IPS-18c (cell line): Measurements from ENCODE around the gene FIGN.

Experiments used
- H3K4me3 ChIP-seq: 2 replicates; pipeline ENCODE4 v1.7.0; 2013; ENCODE audit warnings: low read depth, mild to moderate bottlenecking, low read length, moderate library complexity; ENCODE audit not compliant: insufficient read depth
- H3K9me3 ChIP-seq: one replicate; pipeline ENCODE4 v1.6.1; 2013; ENCODE audit warnings: mild to moderate bottlenecking, low read length, moderate library complexity; ENCODE audit not compliant: control insufficient read depth, insufficient read depth

FIGN gene

DNA sequence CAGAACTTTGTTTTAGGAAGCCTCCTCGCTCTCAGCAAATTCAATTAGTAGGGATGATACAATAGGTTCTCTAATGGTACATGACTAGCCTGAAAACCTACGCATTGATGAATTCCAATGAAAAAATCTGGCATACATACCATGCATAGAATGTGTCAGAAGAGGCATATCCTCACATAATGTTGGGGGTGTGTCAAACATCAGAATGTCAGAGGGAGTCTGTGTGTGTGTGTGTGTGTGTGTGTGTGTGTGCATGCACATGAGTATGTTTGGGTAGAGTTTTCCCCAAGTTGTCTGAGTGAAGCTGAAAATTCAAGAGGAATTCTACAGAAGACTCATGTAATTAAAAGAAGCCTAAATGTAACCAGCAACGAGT, 78.5 kb downstream of the FIGN start:
- H3K9me3 ChIP-seq, result no peaks in the 10 kb centered on the region
- H3K4me3 ChIP-seq, result no peak overlapping the region

DNA sequence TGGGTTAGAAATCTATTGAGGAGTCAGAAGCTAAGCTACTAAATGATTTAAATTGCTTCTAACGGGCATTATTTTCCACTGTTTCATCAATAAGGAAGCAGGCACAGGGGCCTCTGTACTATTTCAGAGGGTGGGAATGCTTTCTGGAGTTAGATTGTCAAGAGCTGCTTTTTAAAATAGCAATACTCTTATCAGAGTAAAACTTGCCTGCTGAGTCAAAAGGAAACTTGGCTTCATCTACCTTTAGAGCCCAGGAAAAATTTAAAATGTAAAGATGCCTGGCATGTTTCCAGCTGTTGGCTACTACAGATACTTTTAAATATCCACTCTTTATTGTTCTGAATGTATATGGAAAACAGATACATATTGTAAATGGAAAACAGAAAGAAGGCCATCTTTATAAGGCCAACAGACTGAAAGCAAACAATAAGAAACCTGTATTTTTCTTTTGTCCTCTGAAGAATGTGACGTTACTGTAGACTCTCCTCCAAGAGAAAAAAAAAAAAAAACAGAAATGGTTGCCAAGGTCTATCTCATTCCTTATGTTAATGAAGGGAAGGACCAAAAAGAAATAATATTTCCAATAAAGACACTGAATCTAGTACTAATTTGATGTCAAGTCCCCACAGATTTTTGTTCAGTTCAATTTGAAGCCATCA, 79.1 kb downstream of the FIGN start:
- no peak overlapping the region for H3K4me3 ChIP-seq
- H3K9me3 ChIP-seq, result no peaks in the 10 kb centered on the region

DNA sequence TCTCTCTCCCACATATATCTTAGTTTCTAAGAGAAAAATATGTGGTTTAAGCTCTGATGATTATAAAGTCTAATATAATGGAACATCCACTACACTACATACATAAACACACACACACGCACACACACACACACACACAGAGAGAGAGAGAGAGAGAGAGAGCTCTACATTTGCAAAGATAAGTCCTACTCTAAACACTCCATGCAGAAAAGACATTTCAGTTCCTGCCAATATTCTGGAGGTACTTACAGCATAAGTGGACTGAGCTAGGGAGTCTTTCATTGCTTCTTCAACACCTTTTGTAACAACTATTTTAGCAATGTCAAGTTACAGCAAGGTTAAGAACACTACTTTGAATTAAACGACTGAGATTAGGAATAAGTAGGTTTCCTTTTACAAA, 80.1 kb downstream of the FIGN start:
- no peaks in the 10 kb centered on the region for H3K9me3 ChIP-seq
- H3K4me3 ChIP-seq, result no peak overlapping the region

DNA sequence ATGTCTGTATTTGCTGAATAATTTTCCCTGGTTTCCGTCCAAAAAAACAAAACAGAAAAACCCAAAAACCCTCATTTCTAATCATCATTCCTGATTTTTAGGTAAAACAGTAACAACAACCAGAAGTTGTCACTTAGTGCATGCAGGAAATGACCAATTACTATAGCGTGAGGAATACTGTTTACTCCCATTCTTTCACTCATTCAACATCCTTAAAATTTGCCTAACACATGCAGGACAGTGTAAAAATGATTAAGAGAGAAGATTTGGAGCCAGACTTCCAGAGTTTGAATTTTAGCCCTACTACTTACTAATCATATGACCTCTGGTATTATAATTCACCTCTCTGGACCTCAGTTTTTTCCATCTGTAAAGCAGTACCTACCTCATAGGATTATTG, 83.1 kb downstream of the FIGN start:
- no peaks in the 10 kb centered on the region for H3K9me3 ChIP-seq

DNA sequence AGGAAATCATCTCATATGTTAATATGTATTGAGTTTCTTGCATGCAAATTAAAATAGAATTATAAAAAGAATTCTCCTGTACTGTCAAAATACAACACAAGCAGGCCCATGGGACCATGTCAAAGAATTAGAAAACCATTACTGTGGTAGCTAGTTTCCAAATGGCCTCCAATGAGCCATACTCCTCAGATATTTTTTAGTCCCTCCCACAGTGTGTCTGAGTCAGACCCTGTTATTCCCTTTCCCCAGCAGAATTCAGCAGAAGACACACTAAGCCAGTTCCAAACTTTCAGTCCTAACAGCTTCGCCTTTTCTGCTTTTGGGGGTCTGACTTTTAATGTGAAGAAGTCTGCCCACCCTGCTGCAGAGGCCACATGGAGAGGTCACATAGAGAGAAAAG, 86.7 kb downstream of the FIGN start:
- no peaks in the 10 kb centered on the region for H3K9me3 ChIP-seq
- no peak overlapping the region for H3K4me3 ChIP-seq

More for the DNA sequence above, 83.1 kb downstream of the FIGN start:
- no peak overlapping the region for H3K4me3 ChIP-seq

DNA sequence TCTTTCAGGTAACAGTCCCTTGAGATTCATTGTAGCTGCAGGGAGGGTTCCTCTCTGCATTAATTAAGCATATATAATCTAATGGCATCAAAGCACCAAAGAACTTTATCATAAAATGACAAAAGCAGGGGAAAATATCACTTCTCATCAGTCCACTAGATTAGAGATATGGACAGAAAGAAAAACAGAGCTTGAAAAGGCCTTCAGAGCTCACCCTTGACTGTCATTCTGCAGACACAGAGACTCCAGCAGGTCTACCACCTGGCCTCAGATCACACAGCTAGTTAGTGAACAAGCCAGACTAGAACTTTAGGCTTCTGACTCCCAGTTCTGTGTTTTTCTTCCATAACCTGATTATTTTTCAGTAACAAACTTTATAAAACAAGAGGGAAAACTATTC, 88.5 kb downstream of the FIGN start:
- no peaks in the 10 kb centered on the region for H3K9me3 ChIP-seq
- H3K4me3 ChIP-seq, result no peak overlapping the region

DNA sequence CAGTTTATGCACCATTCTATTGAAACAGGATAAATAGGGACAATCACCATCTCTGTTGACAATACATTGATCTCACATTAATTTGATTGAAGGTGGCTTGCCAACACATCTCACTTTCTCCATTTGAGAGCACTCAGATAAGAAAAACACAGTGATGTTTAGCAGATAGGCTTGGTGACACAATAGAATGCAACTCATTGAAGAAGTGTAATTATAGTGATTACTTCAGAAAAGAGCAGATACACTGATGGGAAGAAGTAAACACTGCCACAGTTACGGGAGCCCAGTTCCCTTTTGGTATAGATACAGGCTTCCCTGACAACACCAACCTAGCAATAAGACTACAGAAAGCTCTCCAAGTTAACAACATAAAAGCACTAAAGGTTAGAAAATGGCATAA, 89.1 kb downstream of the FIGN start:
- Histone ChIP-seq H3K4me3 (no peak overlapping the region), H3K9me3 (no peaks in the 10 kb centered on the region)

DNA sequence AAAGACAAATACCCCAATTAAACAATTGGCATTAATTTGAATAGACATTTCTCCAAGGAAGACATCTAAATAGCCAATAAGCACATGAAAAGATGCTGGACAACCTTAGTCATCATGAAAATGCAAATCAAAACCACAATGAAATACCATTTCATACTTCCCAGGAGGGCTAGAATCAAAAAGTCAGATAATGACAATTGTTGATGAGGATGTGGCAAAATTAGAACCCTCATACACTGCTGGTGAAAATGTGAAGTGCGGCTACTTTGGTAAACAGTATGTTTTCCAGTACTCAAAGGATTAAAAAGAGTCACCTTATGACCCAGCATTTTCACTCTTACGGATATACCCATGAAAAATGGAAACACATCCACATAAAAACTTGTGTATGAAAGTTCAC, 91.6 kb downstream of the FIGN start:
- no peak overlapping the region for H3K4me3 ChIP-seq
- H3K9me3 ChIP-seq, result no peaks in the 10 kb centered on the region

DNA sequence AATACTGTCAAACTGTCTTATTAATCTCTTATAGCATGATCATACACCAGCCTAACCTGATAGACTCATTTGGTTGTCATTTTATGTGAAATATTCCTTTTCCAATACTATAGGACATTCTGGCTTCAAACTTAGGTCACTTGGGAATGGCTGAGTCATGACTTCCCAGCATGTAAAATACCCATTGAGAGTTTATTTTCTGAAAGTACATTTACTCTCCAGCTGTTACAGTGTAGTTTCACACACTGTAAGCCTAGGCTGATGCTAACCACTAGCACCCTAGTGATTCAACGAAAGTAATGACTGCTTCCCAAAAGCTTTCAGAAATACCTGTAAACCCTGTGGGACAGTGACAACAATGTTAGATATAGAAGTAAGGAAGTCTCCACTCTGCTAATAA, 93.8 kb downstream of the FIGN start:
- H3K4me3 ChIP-seq, result no peak overlapping the region
- H3K9me3 ChIP-seq, result no peaks in the 10 kb centered on the region

DNA sequence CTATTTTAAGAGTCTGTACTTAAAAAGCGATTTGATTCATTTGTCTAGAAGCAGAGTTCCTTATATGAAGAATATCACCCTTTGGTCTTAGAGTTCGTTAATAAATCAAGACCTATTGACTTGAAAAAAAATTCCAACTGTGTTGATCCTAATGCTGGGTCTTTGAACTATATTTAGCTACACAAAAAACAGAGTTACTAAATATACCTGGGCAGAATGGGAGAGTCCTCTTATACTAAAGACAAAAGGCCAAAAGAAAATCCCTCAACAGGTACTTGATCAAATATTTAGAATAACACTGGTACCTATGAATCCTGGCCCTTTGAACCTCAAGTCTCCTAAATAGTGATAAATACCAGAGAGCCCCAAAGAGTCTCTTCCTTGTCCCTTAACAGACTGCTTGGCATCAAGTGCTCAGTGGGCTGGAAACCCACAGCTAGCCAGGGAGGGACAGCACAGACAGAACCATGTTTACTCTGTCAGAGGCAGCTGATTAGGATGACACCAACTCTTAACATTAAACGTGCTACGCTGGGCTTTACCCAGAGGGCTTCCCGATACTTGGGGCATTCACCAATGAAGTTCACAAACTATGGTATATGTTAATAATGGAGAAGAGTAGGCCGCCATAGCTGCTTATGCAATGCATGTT, 95.1 kb downstream of the FIGN start:
- H3K4me3 ChIP-seq, result no peak overlapping the region
- no peaks in the 10 kb centered on the region for H3K9me3 ChIP-seq

DNA sequence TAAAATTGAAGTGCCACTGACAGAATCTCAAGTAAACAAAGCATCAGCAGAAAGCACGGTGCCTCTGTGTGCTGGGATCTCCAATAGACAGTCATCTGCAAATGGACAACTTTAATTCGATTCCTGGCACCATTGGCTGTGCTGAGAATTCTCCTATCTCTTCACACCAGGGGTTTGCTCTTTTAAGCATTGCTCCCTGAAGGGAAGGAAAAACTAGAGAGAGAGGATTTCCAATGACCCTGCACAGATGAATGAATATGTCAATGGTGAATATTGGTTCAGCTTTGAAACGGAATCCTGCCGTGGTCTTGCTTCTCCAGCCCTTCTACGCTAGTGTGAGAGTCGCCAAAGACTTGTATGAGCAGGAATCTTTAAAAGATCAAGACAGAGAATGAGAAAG, 97.9 kb downstream of the FIGN start:
- Histone ChIP-seq H3K4me3 (no peak overlapping the region), H3K9me3 (no peaks in the 10 kb centered on the region)

DNA sequence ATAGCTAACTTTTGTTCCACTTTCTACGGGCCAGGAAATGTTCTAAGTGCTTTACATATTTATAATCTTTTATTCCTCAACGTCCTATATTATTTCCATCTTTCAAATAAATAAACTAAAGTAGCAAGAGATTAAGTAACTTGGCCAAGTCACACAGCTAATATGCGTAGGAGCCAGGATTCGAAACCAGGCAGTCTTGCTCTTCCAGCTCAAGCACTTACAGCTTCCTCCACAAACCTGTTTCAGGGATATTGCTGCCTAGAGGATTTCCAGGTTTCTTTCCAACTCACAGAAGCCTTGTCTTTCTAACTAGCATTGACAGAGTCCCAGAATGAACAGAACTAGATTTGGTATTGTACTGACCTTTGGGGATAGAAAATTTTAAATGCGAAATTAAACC, 102.5 kb downstream of the FIGN start:
- no peak overlapping the region for H3K4me3 ChIP-seq
- no peaks in the 10 kb centered on the region for H3K9me3 ChIP-seq

DNA sequence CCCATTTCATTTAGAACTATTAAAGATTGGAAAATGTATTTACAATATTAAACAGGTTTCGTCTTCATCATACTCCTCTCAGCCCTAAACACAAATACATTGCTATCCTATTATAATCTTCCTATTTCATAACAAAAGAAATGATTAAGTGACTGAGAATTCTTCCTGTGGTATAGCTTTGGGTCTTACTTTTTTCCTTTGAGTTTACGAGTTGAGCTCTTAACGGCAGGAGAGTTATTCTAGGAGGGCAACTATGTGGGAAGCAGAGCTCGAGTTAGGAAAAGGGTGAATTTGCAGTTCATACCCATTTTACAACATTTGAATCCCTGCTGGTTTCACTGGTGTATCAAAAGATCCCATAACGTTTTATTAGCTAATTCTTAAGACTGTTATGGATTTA, 105.0 kb downstream of the FIGN start:
- Histone ChIP-seq H3K9me3 (no peaks in the 10 kb centered on the region), H3K4me3 (no peak overlapping the region)

DNA sequence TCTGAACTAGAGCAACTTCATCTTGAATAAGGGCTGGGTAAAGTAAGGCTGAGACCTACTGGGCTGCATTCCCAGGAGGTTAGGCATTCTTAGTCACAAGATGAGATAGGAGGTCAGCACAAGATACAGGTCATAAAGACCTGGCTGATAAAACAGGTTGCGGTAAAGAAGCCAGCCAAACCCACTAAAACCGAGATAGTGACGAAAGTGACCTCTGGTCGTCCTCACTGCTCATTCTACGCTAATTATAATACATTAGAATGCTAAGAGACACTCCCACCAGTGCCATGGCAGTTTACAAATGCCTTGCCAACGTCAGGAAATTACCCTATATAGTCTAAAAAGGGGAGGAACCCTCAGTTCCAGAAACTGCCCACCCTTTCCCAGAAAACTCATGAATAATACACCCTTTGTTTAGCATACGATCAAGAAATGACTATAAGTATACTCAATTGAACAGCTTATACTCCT, 109.1 kb downstream of the FIGN start:
- Histone ChIP-seq H3K9me3 (no peaks in the 10 kb centered on the region), H3K4me3 (no peak overlapping the region)

DNA sequence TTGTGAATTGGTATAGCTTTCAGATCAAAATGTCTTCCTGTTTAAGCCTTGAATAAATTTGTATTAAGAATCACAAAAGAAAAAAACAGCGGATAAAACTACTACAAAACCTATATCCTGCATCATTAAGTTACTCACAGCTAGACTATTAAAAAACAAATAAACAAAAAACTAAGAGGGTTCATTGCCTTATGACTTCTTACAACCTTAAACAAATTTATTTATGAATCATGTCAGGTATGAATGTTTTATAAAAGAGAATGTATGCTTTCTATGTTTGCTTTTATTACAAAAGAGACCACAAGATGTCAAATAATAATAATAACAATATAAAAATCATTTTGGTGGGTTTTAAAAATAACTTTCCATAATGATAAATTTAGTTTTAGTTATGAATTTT, 109.6 kb downstream of the FIGN start:
- H3K9me3 ChIP-seq, result no peaks in the 10 kb centered on the region
- no peak overlapping the region for H3K4me3 ChIP-seq

DNA sequence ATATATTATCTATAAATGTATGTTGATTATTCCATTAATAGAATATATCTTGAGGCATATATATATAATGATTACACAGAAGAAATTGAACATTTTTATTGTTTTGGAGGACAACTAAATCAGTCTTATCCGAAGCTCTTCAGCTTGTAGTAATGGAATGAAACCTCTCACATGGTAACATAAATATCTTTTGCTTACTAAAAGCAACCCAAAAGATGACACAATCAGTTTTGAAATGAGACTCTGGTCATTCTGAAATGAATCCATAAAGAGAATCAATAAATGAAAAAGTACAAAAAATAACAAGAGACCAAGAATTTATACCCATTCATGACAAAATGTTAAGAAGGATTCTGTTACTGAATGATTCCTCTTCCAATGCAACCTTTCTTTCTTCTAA, 110.2 kb downstream of the FIGN start:
- no peaks in the 10 kb centered on the region for H3K9me3 ChIP-seq

DNA sequence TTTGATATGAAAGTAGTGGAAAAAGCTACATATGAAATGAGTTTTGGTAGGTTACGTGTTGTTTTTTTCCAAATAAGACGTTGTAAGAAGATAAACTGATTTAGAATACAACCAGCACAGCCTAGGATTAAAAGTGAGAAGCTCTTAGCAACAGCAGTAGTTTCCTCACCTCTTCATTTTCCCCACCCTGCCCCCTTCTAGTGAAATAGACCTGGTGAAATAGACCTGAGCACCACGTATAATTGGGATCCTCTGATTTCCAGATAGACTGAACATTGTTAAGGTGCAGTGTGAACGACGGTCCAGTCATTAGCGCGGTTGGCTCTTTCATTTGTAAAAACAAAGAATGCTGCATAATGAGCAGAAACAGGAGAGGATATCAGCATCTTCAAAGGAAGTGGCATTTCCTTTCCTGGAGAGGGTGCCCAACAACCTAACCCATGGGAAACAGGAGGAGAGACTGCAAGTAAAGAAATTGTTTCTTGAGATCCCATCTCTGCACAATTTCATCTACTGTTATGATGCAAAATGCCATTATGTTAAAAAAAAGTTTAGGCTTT, 114.3 kb downstream of the FIGN start:
- Histone ChIP-seq H3K4me3 (no peak overlapping the region), H3K9me3 (no peaks in the 10 kb centered on the region)

More for the DNA sequence above, 110.2 kb downstream of the FIGN start:
- no peak overlapping the region for H3K4me3 ChIP-seq

DNA sequence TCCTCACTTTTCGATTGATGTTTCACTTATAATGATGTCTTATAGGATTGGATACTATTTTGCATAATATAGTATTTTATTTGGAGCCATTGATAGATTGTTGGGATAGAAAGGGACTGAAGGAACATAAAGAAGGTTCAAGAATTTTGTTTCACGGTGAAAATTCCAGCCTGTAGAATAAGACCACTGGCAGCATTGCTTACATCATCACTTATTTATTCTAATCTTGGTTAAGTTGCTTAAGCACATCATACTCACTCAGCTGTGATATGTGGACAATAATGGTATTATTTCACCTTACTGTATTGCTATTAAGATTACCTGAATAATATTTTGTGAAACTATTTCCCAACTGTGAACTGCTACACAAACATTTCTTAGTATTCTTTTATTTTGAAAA, 118.3 kb downstream of the FIGN start:
- Histone ChIP-seq H3K9me3 (no peaks in the 10 kb centered on the region), H3K4me3 (no peak overlapping the region)
